NCI-H1694 (cell line): Measurements from ENCODE around the gene NOL6.
"Not testable (repeated sequence)": the region's sequence is repeated elsewhere in the genome, so short reads cannot be mapped to it uniquely, and the experiment has no call there.

Experiments
- DNase-seq: peaks from one replicate; lab custom pipeline; 2025; lab: John Stamatoyannopoulos, UW

Gene NOL6

GRCh38 chr9:33473643-33474352 is at the start of gene NOL6:
Gene NOL6, minus strand, starts transcription at chr9:33473924. Its CDS starts 82 bp downstream, at chr9:33473842.
- DNase-seq, result peak; percentile 99

- DNase-seq, result not testable (repeated sequence)
Measured at GRCh38 chr9:33521861-33522260, 48.1 kb upstream of the NOL6 start.

GRCh38 chr9:33517934-33518577 is 44.3 kb upstream of the NOL6 start:
- not testable (repeated sequence) for DNase-seq

- no peak for DNase-seq
Measured at GRCh38 chr9:33517373-33517772, 43.6 kb upstream of the NOL6 start.

GRCh38 chr9:33516397-33516796 is 42.7 kb upstream of the NOL6 start:
- not testable (repeated sequence) for DNase-seq

GRCh38 chr9:33515342-33515995 is 41.7 kb upstream of the NOL6 start:
- not testable (repeated sequence) for DNase-seq

- not testable (repeated sequence) for DNase-seq
Measured at GRCh38 chr9:33512535-33512934, 38.8 kb upstream of the NOL6 start.

GRCh38 chr9:33511184-33511517 is 37.4 kb upstream of the NOL6 start:
- not testable (repeated sequence) for DNase-seq

- peak; percentile 41 for DNase-seq
Measured at GRCh38 chr9:33510262-33511183, 36.8 kb upstream of the NOL6 start.

- no peak for DNase-seq
Measured at GRCh38 chr9:33506626-33507370, 33.1 kb upstream of the NOL6 start.

- DNase-seq, result peak; percentile 15
Measured at GRCh38 chr9:33498387-33498786, 24.7 kb upstream of the NOL6 start.

GRCh38 chr9:33493819-33494218 is 20.1 kb upstream of the NOL6 start:
- DNase-seq, result not testable (repeated sequence)

- no peak for DNase-seq
Measured at GRCh38 chr9:33489066-33489465, 15.3 kb upstream of the NOL6 start.

- not testable (repeated sequence) for DNase-seq
Measured at GRCh38 chr9:33485312-33485711, 11.6 kb upstream of the NOL6 start.

GRCh38 chr9:33480976-33481375 is 7.3 kb upstream of the NOL6 start:
- no peak for DNase-seq

- no peak for DNase-seq
Measured at GRCh38 chr9:33480106-33480505, 6.4 kb upstream of the NOL6 start.

- DNase-seq, result no peak
Measured at GRCh38 chr9:33476503-33476902, 2.8 kb upstream of the NOL6 start.

- no peak for DNase-seq
Measured at GRCh38 chr9:33475357-33475756, 1.6 kb upstream of the NOL6 start.

GRCh38 chr9:33472881-33473615 is 676 bp downstream of the NOL6 start:
- no peak for DNase-seq

GRCh38 chr9:33472171-33472880 is 1.4 kb downstream of the NOL6 start:
- no peak for DNase-seq
